Fibroblast of villous mesenchyme (primary cell): ENCODE data around the gene NFIA. TPM values are rescaled to one million over a fixed set of nuclear protein-coding genes. Genes with fewer than 3 reads are reported as not detected.

Source experiments
- DNase-seq: peaks from one replicate; pipeline ENCODE4 v3.0.0-alpha.2; 2010; ENCODE audit warnings: low read depth
- H3K4me3 ChIP-seq: 2 replicates; pipeline ENCODE4 v1.5.1; 2011; ENCODE audit warnings: low read depth, mild to moderate bottlenecking, low read length
- CTCF ChIP-seq: IDR thresholded peaks from 2 replicates; pipeline ENCODE4 v1.5.1; 2012; ENCODE audit warnings: low read depth, mild to moderate bottlenecking, low read length; ENCODE audit not compliant: insufficient read depth
- total RNA-seq: library from RNA; depleted of rRNA; stranded (reverse); fragments of >200 nt; gene quantifications from 2 replicates; pipeline ENCODE4 v1.2.3, GENCODE V29; 2012

The NFIA gene
- total RNA-seq, 1 donor = 10.4 TPM

DNA sequence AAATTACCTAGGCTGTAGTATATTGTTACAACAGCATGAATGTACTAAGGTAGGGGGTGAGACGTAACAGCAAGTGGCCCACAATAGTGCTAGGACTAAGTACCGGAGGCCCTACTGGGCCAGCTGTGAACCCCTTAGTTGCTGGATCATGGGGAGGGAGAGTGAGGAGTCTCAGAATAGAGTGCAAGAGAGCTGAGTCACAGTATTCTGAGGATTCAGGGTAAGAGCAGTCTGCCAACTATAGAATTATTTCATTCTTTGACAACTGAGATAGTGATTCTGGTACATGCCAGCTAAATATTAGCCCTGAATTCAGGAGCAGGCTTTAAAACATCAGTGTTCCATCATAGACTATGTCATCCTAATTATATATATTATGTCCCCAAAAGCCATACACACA, 423.9 kb downstream of the NFIA start:
- no peak for TF ChIP-seq CTCF
- DNase-seq = no peak
- H3K4me3 ChIP-seq = no peak overlapping the region

- no peak for DNase-seq
- no peak for TF ChIP-seq CTCF
- H3K4me3 ChIP-seq = no peak overlapping the region
Measured at GRCh38 chr1:61506944-61507500, 424.7 kb downstream of the NFIA start.
